ENCODE measurements around the gene SLC2A1.

DNA sequence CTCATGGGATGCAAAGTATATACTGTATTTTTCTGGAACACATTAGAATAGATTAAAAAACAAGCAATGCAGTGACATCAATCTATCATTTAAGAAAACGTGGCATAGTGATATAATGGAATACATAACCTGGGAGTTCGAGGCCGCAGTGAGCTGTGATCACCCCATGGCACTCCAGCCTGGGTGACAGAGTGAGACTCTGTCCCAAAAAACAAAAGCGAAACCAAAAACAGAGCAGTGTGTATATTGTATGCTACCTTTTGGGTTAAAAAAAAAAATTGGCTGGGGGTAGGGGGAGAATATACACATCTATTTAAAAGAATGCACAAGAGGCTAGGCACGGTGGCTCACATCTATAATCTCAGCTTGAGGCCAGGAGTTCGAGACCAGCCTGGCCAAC is 13.5 kb downstream of the SLC2A1 start:
- TF ChIP-seq, protein P1, sequence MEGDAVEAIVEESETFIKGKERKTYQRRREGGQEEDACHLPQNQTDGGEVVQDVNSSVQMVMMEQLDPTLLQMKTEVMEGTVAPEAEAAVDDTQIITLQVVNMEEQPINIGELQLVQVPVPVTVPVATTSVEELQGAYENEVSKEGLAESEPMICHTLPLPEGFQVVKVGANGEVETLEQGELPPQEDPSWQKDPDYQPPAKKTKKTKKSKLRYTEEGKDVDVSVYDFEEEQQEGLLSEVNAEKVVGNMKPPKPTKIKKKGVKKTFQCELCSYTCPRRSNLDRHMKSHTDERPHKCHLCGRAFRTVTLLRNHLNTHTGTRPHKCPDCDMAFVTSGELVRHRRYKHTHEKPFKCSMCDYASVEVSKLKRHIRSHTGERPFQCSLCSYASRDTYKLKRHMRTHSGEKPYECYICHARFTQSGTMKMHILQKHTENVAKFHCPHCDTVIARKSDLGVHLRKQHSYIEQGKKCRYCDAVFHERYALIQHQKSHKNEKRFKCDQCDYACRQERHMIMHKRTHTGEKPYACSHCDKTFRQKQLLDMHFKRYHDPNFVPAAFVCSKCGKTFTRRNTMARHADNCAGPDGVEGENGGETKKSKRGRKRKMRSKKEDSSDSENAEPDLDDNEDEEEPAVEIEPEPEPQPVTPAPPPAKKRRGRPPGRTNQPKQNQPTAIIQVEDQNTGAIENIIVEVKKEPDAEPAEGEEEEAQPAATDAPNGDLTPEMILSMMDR (IDR thresholded peaks at IDR 0.05) = no peak
- no peak for TF ChIP-seq POLR2A (IDR thresholded peaks at IDR 0.05)

Data from stomach (tissue), 4 donors.